Tibial artery (tissue), 4 donors: ENCODE results near the gene JMJD8.

Experiments used
- DNase-seq, 2 donors: peaks; one replicate each; pipeline ENCODE4 v3.0.0-alpha.2; 2019
- H3K27ac ChIP-seq, 2 donors: fragments of 200-600 bp; sonication (generic) in 1 of 2; 1 replicate in 1 of 2; 2 replicates in 1 of 2; pipeline ENCODE4 v1.5.1; 2018 to 2019; ENCODE audit warnings: mild to moderate bottlenecking in 1 of 2
- H3K27me3 ChIP-seq, 2 donors: fragments of 200-600 bp; sonication (generic) in 1 of 2; one replicate each; pipeline versions ENCODE4 v1.5.1 to v1.6.0; 2016 to 2019
- H3K36me3 ChIP-seq, 3 donors: fragments of 200-600 bp; sonication (generic) in 2 of 3; one replicate each; pipeline ENCODE4 v1.5.1; 2016 to 2019; ENCODE audit warnings: mild to moderate bottlenecking in 2 of 3
- H3K4me1 ChIP-seq, 4 donors: fragments of 200-600 bp; sonication (generic) in 2 of 4; 1 replicate in 3 of 4; 2 replicates in 1 of 4; pipeline ENCODE4 v1.5.1; 2016 to 2019
- H3K4me3 ChIP-seq, 2 donors: fragments of 200-600 bp; sonication (generic) in 1 of 2; 1 replicate in 1 of 2; 2 replicates in 1 of 2; pipeline ENCODE4 v1.5.1; 2018 to 2019; ENCODE audit warnings: mild to moderate bottlenecking in 2 of 2
- H3K9me3 ChIP-seq, 3 donors: fragments of 200-600 bp; sonication (generic) in 1 of 3; one replicate each; pipeline ENCODE4 v1.5.1; 2016 to 2019
- CTCF ChIP-seq, 2 experiments: fragments of 200-600 bp in 1 of 2; fragments of 450-650 bp in 1 of 2; IDR thresholded peaks; one replicate each; pipeline ENCODE4 v1.5.1; 2017 to 2019; ENCODE audit warnings: antibody characterized with exemption in 2 of 2, mild to moderate bottlenecking in 1 of 2, moderate library complexity in 1 of 2
- intact Hi-C: fragments of 100-400 bp; cut with DNase I; formaldehyde crosslinking; loops from one replicate; pipeline ENCODE4 v1.15.0; 2023; ENCODE audit warnings: low total_unique reads

Gene JMJD8

GRCh38 chr16:724188-725040, 40.3 kb upstream of the JMJD8 start:
- H3K9me3 ChIP-seq, result no peaks in the 10 kb centered on the region
- TF ChIP-seq CTCF (IDR thresholded peaks at IDR 0.05), result no peak
- intact Hi-C loops, result no loop called here
- H3K36me3 ChIP-seq, result peaks cover 0 to 2% (median 0%) of the 10 kb centered on the region in 3 donors
- H3K27me3 ChIP-seq, result peaks cover 0 to 45% of the 10 kb centered on the region in 2 donors
- no peak for DNase-seq
- no peak overlapping the region for H3K4me3 ChIP-seq
- no peak overlapping the region for H3K27ac ChIP-seq
- peaks cover 0 to 59% (median 49%) of the 10 kb centered on the region in 4 donors for H3K4me1 ChIP-seq

- no peaks in the 10 kb centered on the region for H3K9me3 ChIP-seq
- peaks cover 0 to 58% (median 44%) of the 10 kb centered on the region in 4 donors for H3K4me1 ChIP-seq
- DNase-seq, result no peak
- no peaks in the 10 kb centered on the region for H3K36me3 ChIP-seq
- H3K4me3 ChIP-seq, result no peak overlapping the region
- H3K27me3 ChIP-seq, result peaks cover 0 to 38% of the 10 kb centered on the region in 2 donors
- intact Hi-C loops, result no loop called here
- no peak overlapping the region for H3K27ac ChIP-seq
- TF ChIP-seq CTCF (IDR thresholded peaks at IDR 0.05), result no peak
Observed at GRCh38 chr16:723695-724094, 39.6 kb upstream of the JMJD8 start.

GRCh38 chr16:722835-723633, 38.9 kb upstream of the JMJD8 start:
- no peak for DNase-seq
- Histone ChIP-seq H3K27me3 (peaks cover 0 to 31% of the 10 kb centered on the region in 2 donors), H3K36me3 (no peaks in the 10 kb centered on the region), H3K4me1 (peaks cover 0 to 52% (median 37%) of the 10 kb centered on the region in 4 donors), H3K4me3 (no peak overlapping the region), H3K9me3 (no peaks in the 10 kb centered on the region), H3K27ac (no peak overlapping the region)
- intact Hi-C loops, result no loop called here
- no peak for TF ChIP-seq CTCF (IDR thresholded peaks at IDR 0.05)

GRCh38 chr16:721765-722540, 37.8 kb upstream of the JMJD8 start:
- TF ChIP-seq CTCF (IDR thresholded peaks at IDR 0.05), result no peak
- Histone ChIP-seq H3K36me3 (no peaks in the 10 kb centered on the region), H3K4me1 (peaks cover 0 to 44% (median 27%) of the 10 kb centered on the region in 4 donors), H3K27me3 (peaks cover 0 to 21% of the 10 kb centered on the region in 2 donors), H3K4me3 (peak overlapping the region; percentile 63 to 74), H3K27ac (peak overlapping the region; percentile 77 to 92), H3K9me3 (no peaks in the 10 kb centered on the region)
- intact Hi-C loops, result no loop called here
- no peak for DNase-seq
